GM19239 (cell line): ENCODE data around the gene TGFBR3L.
"Not testable (repeated sequence)": the region's sequence is repeated elsewhere in the genome, so short reads cannot be mapped to it uniquely, and the experiment has no call there.

Source experiments
- DNase-seq: peaks from one replicate; pipeline ENCODE4 v3.0.0; 2011; ENCODE audit warnings: low spot score; ENCODE audit not compliant: insufficient read length
- FAIRE-seq: peaks from 2 replicates; lab custom pipeline; 2011; peaks lifted over from hg19 to GRCh38; lab: Jason Lieb, UNC

The TGFBR3L gene

GRCh38 chr19:7944177-7944761 lies 29.6 kb downstream of the TGFBR3L start:
- DNase-seq: peak; percentile 61
- FAIRE-seq: no peak

DNA sequence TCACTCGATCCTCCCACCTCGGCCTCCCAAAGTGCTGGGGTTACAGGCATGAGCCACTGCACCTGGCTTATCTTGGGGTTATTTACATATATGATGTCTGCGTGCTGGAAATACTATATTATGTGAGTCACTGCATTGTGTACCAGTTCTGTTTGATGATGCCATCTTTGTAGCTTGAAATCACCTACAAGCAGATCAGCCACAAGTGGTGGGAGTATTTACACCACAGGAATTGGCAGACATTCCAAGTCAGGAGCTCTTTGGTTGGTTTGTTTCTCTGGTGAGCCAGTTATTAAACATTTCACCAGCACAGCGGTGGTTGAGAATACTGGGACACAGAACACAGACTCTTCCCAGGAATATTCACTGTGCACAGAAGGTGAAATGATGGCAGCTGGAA lies 33.3 kb downstream of the TGFBR3L start:
- FAIRE-seq: no peak
- DNase-seq: no peak

DNA sequence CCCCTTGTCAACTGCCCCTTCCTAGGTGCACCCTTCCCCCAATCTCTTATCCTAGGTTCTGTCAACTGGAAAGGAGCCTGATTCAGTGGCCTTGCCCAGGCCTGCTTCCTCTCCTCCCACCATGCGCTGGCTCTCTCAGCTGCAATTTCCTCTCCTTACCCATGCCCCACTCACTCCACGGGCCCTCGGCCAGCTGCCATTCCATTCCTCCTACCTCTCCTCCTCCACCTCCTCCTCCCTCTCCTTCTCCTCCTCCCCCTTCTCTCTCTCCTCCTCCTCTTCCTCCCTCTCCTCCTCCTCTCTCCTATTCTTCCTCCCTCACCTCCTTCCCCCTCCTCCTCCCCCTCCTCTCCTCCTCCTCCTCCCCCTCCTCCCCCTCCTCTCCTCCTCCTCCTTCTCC lies 38.4 kb downstream of the TGFBR3L start:
- DNase-seq (no peak), FAIRE-seq (no peak)

DNA sequence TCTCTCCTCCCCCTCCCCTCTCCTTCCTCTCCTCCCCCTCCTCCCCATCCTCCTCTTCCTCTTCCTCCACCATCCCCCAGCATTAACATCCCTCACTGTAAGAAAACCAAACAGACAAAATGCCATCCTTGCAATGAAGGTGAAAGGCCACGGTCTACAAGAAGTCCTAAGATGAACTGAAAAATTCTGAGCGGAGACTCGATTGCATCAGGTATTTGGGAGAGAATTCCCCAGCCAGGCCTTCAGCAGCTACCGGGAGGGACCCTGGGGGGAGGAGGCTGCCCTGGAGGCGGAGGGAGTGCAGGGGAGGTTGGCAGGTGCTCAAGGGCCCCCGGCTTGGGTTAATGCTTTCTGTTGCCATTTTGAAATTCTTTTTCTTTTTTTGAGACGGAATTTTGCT lies 38.9 kb downstream of the TGFBR3L start:
- DNase-seq: no peak
- no peak for FAIRE-seq

GRCh38 chr19:7955696-7956095 lies 41.1 kb downstream of the TGFBR3L start:
- no peak for FAIRE-seq
- no peak for DNase-seq

- no peak for FAIRE-seq
- no peak for DNase-seq
Observed at GRCh38 chr19:7959211-7959610, 44.6 kb downstream of the TGFBR3L start.

DNA sequence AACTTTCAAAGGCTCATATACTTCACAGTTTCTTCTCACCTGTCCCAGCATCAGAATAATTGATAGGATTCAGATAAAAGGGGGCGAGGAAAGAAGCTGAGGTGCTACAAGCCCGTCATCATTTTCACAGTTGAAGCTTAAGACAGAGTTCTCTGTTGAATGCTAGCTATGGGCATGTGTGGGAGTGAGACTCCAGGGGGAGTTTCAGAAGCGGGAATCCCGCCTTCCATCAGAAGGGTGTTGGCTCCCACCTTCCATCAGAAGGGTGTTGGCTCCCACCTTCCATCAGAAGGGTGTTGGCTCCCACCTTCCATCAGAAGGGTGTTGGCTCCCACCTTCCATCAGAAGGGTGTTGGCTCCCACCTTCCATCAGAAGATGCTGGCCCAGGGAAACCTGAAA lies 46.5 kb downstream of the TGFBR3L start:
- not testable (repeated sequence) for FAIRE-seq

DNA sequence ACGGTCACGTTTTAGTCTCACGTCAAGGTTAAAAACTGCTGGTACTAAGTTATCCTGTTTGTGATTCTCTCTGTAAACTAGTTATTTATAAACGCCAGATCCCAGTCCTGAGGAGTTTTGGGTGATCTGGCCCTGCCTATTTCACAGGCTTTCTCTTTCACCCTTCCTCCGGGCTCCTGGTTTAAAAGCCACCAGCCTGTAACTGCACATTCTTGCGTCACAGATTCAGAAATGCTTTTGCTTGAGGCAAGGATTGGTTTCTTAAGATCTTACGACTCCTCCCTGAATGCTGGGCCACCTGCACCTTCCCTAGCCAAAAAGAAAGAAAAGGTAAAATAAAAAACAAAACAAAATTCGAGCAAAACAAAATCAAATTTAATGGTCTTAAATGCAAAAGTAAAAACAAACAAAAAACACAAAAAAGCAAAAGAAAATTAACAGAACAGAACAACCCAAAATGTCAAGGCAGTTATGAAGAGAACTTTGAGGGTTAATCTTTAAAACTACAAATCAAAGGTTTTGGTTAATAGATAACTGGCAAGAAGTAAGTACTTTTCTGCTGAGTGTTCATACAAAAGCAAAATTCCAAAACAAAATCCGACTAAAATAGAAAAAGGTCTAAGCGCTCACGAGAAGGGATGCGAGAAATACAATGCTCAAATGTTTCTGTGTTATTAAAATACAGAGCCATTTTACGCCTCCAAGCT lies 47.4 kb downstream of the TGFBR3L start:
- FAIRE-seq (no peak), DNase-seq (no peak)

More for the DNA sequence above, 46.5 kb downstream of the TGFBR3L start:
- DNase-seq: not testable (repeated sequence)

- DNase-seq (no peak), FAIRE-seq (no peak)
Observed at GRCh38 chr19:7962644-7963268, 48.1 kb downstream of the TGFBR3L start.

- no peak for DNase-seq
- no peak for FAIRE-seq
Observed at GRCh38 chr19:7963566-7963965, 48.9 kb downstream of the TGFBR3L start.

GRCh38 chr19:7965259-7965841 lies 50.7 kb downstream of the TGFBR3L start:
- DNase-seq (no peak), FAIRE-seq (no peak)

DNA sequence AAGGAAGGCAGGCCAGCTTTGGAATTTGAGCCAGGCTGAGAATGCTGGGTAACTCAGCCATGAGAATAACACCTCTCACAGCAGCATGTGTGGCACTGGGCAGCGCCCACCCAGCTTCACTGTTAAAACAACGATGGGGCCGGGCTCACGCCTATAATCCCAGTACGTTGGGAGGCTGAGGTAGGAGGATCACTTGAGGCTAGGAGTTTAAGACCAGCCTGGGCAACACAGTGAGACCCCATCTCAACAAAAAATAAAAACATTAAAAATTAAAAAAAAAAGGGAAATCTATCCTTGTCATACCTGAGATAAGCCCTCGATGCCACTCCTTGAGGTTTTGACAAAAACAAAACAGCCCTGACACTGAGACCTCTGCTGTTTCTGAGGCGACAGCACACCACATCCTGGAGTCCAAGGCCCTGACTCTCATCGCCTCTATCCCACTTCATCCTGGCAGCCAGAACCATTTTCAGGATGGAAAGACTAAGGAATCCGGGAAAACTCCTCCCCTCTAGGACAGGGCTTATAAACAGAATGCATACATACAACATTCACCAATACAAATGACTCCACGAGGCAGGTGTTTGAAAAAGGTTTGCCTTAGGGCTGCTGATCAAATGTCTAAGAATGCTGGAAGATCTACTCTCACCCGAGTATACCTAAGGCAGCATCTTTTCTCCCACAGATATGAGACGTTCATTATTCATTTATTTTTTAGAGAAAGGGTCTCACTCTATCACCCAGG lies 51.5 kb downstream of the TGFBR3L start:
- FAIRE-seq (no peak), DNase-seq (no peak)

DNA sequence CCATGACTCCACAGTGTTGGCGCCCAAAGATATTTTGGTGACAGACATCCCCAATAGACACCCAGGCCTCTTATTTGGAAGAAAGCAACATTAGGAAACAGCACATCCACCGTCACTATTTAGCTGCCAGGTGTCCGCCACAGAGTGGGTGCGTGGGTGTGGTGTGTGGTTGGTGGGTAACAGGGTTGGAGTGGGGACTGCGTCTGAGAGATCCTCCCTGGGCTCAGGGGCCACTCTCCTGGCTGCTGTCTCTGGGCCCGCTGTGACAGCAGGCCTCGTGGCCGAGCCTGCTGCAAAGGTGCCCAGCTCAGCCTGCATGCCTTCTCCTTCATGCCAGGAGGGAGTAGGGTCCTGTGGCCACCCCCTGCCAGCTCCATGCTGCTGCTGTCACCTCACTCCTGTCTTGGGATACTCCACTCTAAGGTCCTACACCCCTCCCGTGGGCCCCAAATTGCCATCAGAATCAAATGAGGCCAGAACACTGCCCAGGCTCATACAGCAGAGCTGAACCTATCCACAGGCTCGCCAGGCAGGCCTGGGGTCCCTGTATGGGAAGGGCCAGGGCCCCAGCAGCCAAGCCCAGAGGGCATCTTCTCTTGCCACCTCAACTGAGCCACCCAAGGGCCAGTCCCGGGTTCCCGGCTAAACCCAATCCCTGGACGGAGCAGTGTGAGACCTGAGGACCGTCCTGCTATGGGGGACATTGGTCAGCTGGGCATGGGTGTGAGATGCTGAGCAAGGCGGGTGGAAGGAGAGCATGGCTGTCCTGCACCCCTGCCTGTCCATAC lies 53.6 kb downstream of the TGFBR3L start:
- DNase-seq: no peak
- no peak for FAIRE-seq
